DMS53 (cell line): ENCODE results near the gene IGLL5.
"Not testable (repeated sequence)": the region's sequence is repeated elsewhere in the genome, so short reads cannot be mapped to it uniquely, and the experiment has no call there.

Source experiments
- DNase-seq: peaks from one replicate; lab custom pipeline; 2025; lab: John Stamatoyannopoulos, UW

Gene IGLL5

DNA sequence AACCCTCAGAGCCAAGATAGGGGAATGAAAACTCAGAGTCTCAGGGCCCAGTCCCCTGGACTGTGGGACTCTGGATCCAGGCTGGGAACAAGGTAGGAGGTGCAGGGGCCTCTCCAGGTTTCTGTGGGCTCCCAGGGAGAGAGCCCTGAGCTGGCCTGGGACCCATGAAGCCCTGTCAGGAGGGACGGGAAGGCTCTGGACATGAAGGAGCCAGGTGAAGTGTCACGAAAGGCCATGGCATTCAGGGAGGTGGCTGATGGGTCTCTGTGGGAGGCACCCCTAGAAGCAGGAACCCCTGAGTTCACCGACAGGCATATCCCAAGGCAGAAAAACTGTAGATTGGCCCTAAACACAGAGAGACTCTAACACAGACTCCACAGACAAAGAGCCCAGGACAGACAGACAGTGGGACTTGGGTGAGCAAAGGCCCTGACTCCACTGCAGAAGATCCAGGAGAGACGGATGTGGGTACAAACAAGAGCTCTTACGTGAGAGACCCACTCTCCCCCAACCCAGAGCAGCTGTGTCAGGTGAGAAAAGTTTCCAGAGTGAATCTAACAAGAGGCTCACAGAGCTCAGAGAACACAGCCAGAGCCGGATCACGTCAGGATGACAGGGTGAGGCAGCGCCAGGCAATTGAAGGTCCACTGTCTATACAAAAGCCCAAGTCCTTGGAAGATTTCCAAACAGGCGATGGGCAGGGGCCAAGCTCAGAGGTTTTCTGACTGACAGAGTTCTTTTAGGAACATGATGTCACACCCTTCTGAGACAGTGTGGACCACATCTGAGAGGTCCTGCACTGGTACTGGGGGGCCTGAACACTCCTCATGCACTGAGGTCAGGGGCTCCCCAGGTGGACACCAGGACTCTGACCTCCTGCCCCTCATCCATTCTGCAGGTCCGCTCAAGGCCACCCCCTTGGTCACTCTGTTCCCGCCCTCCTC is 27.4 kb downstream of the IGLL5 start:
- no peak for DNase-seq

GRCh38 chr22:22915670-22916035 is 28.0 kb downstream of the IGLL5 start:
- DNase-seq = no peak

DNA sequence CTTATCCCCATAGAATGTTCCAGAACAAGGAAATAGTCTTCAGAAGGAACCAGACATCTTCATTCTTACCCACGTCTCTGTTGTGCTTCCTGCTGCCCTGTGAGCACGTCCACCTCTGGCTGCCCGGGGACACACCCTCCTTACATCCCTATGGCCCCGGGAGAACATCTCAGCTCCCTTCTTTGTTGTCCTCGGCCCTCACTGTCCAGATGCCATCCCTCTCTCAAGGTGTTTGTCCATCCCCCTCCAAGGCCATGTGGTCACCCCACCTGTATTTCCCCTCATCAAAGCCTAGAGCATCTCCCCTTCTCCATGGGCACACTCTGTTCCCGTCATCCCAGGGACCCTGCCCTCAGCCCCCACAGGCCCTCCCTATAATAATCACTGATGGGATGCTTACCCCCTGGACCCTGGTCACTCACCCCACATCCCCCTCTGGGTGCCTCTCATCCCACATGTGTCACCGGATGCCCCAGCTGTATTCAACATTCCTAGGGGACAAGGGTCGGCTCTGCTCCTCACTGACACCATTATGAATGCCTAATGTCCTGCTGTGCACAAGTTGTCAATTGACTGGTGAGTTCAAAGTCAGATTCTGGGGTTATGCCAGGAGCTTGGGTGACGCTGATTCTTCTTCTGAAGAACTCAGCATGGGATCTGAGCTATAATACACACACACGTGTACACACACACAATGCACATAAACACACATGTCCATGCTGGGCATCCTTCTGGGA is 28.8 kb downstream of the IGLL5 start:
- no peak for DNase-seq

- no peak for DNase-seq
These were observed 29.3 kb downstream of the IGLL5 start for GRCh38 chr22:22916952-22917290.

DNA sequence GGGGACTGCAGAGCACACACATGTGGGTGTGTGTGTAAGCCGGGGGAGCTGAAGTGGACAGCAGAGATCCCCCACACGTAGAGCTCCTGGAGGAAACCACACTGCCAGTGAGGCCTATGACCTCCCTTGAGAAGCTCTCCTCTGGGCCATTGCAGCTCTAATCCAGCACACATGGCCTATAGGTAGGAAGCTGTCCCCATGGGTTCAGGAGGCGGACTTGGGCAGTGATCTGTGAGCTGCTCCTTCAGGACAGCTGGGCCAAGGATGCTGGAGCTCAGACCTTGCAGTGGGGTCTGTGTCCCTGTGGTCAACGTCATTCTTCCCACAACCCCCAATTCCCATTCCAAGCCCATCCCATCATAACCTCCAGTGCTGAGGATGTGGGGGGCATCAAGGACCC is 29.8 kb downstream of the IGLL5 start:
- DNase-seq = no peak

DNA sequence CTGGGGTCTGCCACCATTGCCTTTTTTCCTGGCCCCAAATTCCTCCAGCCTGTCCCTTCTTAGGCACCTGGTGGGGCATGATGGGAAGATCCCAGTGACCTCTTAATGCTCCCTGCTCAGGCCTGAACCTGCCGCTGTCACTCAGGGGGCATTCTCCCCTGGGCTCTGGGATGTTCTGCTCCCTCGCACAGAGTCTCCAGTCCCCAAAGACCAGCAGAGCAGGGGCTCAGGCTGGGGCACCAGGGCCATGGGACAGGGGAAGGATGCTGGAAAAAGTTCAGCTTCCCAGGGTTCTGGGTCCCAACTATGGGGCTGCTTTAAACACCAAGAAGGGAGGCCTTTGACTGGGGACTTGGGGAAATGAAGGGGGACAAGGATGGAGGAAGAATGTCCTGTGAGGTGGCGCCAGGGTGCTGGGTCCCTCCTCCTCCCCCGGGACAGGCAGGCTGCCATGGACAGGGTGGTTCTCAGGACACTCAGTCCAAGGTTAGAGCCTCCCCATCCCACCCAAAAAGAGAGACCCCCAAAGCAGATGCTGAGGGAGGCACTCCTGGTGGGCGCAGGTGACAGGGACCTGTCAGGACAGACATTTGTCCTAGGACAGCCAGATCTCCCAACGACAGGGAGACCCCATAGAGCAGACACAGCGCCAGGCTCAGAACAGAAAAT is 30.8 kb downstream of the IGLL5 start:
- DNase-seq = no peak

DNA sequence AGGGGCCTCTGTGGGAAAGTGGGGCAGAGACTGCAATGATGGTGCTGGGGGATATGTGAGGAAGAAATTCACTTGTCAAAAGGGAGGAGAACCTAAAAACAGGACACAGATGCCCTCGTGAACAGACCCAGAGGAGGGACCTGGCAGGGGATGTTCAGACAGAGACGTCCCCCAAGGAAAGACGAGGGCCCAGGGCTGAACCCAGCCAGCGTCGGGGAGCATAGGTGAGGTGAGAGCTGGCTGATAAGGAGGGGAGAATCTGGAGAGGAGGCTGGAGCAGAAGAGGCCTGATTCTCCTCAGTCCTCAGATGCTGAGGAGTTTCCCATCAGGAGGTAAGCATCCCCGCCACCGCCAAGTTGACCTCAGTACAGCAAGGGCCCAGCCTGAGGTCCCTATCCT is 31.4 kb downstream of the IGLL5 start:
- no peak for DNase-seq

DNA sequence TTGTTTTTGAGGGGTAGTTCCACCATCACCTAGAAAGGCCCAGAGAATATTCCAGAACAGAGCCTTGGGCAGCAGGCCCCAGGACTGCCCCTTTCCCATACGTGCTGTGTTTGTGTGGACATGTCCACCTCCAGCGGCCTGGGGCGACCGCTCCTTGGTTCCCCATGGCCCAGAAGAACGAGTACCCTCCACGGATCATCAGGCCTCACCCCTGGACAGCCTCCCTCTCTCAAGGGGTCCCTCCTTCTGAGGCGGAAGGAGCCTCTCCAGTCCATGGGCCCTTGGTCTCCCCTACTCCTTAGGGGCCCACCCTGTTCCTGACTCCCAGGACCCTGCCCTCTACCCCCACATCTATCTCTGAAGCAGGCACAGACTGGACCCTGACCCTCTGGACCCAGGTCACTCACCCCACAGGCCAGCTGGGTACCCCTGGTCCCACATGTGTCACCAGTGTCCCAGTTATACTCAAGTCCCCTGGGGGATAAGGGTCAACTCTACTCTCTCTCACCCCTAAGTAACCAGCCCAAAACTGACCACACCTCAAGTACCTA is 32.6 kb downstream of the IGLL5 start:
- DNase-seq = no peak

- DNase-seq = no peak
These were observed 33.4 kb downstream of the IGLL5 start for GRCh38 chr22:22920910-22921550.

DNA sequence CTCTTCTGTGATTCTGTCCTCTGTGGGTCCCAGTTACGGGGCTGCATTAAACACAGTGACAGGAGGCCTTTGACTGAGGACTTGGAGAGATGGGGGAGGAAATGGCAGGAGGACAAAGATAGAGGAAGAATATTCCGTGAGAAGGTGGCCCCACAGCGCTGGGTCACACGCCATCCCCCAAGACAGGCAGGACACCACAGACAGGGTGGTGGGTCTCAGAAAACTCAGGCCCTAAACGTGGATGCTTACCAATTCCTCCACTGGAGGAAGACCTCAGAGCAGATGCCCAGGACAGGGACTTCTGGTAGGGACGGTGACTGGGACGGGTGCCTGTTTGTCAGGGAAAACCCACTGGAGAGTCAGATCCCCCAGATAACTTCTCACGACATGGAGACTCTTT is 34.0 kb downstream of the IGLL5 start:
- DNase-seq = no peak

DNA sequence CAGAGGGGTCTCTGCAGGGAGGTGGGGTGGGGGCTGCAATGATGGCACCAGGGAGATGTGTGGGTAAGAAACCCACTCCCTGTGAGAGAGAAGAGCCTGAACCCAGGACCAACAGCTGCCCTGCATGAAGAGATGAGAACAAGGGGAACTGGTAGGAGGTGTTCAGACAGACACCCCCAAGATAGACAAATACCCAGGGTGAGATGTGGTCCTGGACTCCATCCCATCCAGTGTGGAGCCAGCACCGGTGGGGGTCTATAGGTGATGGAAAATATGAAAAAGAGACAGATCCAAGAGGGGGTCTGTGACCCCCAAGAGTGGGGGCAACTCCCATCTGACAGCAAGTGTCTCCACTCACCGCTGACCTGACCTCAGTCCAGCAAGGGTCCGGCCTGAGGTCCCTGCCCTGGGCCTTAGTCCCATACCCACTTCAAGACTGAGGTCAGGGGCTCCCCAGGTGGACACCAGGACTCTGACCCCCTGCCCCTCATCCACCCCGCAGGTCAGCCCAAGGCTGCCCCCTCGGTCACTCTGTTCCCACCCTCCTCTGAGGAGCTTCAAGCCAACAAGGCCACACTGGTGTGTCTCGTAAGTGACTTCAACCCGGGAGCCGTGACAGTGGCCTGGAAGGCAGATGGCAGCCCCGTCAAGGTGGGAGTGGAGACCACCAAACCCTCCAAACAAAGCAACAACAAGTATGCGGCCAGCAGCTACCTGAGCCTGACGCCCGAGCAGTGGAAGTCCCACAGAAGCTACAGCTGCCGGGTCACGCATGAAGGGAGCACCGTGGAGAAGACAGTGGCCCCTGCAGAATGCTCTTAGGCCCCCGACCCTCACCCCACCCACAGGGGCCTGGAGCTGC is 34.7 kb downstream of the IGLL5 start:
- DNase-seq = not testable (repeated sequence)

- no peak for DNase-seq
These were observed 35.3 kb downstream of the IGLL5 start for GRCh38 chr22:22922954-22923319.

- no peak for DNase-seq
These were observed 35.8 kb downstream of the IGLL5 start for GRCh38 chr22:22923379-22923778.

- DNase-seq = no peak
These were observed 36.3 kb downstream of the IGLL5 start for GRCh38 chr22:22923930-22924329.

DNA sequence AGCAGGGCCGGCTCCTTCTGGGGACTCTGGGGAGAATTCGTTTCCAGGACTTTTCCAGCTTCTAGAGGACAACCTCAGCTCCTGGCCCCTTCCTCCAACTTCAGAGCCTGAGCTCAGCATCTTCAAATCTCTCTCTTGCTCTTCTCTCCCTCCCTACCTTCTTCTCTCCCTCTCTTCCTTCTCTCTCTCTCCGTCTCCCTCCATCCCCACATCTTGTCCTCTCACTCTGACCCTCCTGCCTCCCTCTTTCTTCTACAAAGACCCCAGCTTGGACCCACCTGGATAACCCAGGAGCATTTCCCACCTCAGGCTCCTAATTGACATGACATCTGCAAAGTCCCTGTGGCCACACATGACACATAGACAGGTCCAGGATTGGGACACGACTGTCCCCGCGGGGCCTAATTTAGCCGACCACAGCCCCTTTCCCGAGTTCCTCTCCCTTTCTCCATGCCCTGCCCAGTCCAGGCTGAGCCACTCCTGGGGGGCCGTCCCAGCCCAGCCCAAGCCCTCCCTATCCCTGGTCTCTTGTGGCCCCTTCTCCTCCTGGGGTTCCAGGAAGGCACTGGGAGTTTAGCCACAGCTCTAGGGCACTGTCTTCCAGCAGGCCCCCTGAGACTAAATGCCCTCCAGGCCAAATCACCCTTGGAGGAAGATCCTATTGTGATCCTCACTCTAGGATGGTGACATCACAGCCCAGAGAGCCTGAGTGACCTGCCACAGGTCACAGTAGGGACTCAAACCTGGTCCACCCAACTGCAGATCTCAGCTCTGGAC is 36.9 kb downstream of the IGLL5 start:
- no peak for DNase-seq

DNA sequence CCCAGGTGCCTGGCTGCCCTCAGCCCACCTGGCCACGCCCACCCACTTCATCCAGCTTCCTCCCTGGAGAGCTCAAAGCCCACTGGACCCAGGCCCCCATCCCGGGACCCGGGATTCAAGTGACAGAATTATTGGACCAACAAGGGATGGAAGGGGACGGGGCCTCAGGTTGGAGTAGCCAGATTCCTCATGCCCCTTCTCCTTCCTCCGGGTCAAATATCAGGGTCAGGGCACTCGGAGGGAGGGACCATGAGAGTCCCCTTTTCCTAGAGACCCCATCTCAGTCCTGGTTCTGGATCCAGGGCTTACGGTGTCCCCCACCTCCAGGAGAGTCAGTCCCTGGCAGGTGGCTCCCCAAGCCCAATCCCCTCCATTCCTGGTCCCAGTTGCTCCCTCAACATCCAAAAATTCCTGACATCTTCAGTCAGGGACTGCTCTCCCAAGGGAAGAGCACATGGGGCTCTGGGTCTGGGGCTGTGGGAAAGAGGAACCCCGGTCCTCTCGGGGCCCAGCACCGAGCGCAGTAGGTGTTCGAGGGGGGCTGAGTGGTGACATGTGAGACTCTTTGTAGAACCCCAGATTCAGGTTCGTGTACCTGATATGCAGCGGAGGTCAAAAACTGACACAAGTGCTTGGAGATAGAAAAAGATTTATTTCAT is 37.7 kb downstream of the IGLL5 start:
- DNase-seq = no peak

GRCh38 chr22:22925805-22926369 is 38.3 kb downstream of the IGLL5 start:
- no peak for DNase-seq

DNA sequence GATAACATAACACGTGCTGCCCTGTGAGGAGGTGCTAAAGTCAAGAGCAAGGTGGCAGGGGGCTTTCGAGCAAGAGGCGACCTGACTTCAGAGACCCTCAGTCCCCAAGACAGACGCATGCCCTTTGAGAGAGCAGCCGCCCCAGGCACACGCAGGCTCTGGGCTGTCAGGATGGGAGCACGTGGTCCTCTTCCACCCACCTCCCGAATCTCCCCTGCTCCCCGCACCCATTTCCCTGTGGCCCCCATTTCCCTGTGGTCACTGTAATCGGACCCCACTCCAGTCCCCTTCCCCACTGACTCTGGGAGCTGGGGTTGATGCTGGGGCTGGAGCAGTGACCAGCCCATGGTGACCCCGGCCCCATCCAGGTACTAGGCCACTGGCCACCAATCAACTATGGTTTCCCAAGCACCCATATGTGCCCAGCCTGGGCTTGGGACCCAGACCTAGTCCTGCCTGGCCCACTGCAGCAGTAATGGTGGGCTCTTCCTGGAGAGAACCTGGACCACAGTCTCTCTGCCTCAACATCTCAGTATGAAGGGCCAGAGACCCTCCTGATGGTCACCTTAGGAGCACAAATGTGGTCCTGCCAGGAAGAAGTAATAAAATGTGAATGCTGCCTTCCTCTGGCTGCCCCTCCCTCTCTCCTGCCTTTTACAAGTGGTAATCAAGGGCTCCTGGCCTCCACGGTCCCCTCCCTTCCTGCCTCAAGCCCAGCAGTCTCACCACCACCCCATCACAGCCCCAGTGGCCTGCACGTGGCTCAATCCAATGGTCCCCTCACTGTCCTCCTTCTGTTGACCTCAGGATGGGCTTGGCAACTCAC is 39.0 kb downstream of the IGLL5 start:
- no peak for DNase-seq
